IPS DF 6.9 (cell line): ENCODE measurements around the gene SWI5.

Experiments used
- DNase-seq: peaks from one replicate; pipeline ENCODE4 v3.0.0-alpha.2; 2013; ENCODE audit warnings: low read depth, low spot score
- H3K27ac ChIP-seq: one replicate; pipeline ENCODE4 v1.5.1; 2013; ENCODE audit warnings: low read length, control low read depth
- H3K27me3 ChIP-seq: 2 replicates; pipeline ENCODE4 v1.6.1; 2013; ENCODE audit warnings: mild to moderate bottlenecking, low read length; ENCODE audit not compliant: control insufficient read depth, insufficient read depth
- H3K36me3 ChIP-seq: 2 replicates; pipeline ENCODE4 v1.6.1; 2013; ENCODE audit warnings: low read length; ENCODE audit not compliant: control insufficient read depth, insufficient read depth
- H3K4me1 ChIP-seq: 2 replicates; pipeline ENCODE4 v1.6.1; 2013; ENCODE audit warnings: low read length; ENCODE audit not compliant: control insufficient read depth, insufficient read depth
- H3K4me3 ChIP-seq: 2 replicates; pipeline ENCODE4 v1.5.1; 2013; ENCODE audit warnings: mild to moderate bottlenecking, low read length
- H3K9me3 ChIP-seq: 2 replicates; pipeline ENCODE4 v1.6.1; 2013; ENCODE audit warnings: low read length, inconsistent platforms; ENCODE audit not compliant: control insufficient read depth, insufficient read depth
- WGBS: extraction: QIAGEN DNeasy Blood & Tissue Kit; methylation state at CpG from one replicate; pipeline ENCODE4 v1.1.7; 2013; ENCODE audit warnings: mixed read lengths, missing lambda C conversion rate; ENCODE audit not compliant: insufficient read length, insufficient coverage; 5-methylcytosine and 5-hydroxymethylcytosine counted together

The SWI5 gene

DNA sequence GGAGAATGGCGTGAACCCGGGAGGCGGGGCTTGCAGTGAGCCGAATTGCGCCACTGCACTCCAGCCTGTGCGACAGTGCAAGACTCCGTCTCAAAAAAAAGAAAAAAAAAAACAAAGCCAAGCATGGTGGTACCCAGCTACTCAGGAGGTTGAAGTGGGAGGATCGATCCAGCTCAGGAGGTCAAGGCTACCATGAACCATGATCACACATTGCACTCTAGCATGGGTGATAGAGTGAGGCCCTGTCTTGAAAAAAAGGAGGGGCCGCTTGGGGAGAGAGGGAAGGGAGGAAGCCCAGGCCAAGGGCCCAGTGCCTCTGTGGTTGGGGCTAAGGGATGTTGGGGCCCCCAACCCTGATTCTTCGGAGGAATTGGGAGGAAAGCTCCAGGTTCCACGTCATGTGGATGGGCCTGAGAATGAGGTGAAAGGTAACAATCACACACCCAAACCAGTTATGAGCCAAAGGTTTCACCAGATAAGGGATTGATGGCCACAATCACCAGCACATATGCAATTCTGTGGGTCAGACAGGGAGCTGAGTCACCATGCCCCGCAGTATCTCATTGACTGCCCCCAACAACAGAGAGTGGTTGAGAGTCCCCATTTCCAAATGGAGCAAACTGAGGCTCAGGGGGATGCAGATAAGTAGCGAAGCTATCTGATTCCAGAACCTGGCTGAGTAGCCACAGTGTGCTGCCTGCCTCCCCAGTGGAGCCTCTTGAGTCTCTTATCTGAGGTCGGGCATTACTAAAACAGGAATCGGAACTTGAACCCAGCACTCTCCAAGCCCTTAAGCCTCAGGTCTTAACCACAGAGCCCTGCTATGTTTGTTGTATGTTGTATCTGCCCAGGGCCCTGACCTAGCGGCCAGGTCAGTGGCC, 20.5 kb downstream of the SWI5 start:
- Histone ChIP-seq H3K9me3 (no peaks in the 10 kb centered on the region), H3K36me3 (no peaks in the 10 kb centered on the region), H3K4me1 (no peaks in the 10 kb centered on the region), H3K27ac (no peak overlapping the region), H3K27me3 (no peaks in the 10 kb centered on the region), H3K4me3 (no peak overlapping the region)
- WGBS: no CpG with 5 or more reads among the region's 16 CpGs
- DNase-seq: no peak

DNA sequence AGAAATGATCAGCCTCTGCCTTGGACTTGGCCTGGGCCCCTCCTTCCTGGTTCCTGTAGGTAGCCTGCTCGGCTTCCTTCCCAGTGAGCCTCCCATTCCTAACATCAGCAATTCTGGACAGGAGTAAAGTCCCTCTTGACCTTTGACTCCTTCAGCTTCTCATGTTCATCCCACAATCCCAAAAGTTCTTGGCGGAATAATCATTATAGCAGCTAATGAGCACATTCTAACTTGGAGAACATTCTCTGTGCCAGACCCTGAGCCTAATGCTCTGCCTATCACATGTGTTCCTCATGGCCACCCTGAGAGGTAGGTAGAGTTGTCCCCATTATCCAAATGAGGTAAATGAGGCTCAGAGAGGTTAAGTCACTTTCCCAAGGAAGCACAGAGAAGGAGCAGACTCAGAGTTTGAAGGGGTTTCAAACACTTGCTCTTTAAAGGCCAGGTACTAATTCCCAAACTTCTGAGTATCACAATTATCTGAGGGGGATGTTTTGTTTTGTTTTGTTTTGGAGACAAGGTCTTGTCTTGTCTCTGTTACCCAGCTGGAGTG, 21.2 kb downstream of the SWI5 start:
- Histone ChIP-seq H3K4me3 (no peak overlapping the region), H3K36me3 (no peaks in the 10 kb centered on the region), H3K27me3 (no peaks in the 10 kb centered on the region), H3K4me1 (no peaks in the 10 kb centered on the region), H3K27ac (no peak overlapping the region), H3K9me3 (no peaks in the 10 kb centered on the region)
- no CpG with 5 or more reads among the region's 2 CpGs for WGBS
- DNase-seq: no peak

DNA sequence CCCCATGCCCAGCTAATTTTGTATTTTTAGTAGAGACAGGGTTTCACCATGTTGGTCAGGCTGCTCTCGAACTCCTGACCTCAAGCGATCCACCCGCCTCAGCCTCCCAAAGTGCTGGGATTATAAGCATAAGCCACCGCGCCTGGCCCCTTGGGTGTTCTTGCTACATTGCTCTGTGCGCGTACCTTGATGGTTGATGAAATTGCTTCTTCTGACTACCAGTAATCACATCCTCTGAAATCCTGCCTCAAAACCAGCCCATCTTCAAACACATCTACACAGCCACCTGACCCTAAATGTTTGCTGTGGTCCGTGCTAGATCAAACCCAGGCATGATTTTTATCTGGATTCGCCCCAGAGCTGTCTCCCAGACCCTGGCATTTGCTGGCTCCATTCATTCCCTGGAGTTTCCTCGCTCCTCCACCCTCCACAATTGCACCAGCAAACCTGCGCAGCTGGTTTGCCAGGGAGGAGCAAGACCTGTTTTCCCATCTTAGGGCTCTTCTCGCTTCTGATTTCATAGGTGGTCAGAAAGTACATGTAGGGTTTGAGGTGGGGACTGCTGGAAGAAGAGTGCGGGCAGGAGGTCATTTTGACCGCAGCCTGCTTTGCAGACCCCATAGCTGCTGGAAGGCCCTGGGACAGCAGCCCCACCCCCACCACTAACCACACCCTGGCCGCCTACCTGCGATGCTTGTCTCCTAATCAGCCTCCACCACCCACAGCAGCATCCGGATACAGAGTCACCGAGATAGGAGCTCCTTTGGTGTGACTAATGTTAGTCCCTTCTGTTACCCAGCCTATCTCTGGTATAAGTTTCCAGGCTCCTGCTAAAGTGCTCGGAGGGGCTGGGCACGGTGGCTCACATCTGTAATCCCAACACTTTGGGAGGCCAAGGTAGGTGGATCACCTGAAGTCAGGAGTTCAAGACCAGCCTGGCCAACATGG, 22.7 kb downstream of the SWI5 start:
- Histone ChIP-seq H3K9me3 (no peaks in the 10 kb centered on the region), H3K27ac (no peak overlapping the region)
- no CpG with 5 or more reads among the region's 20 CpGs for WGBS

DNA sequence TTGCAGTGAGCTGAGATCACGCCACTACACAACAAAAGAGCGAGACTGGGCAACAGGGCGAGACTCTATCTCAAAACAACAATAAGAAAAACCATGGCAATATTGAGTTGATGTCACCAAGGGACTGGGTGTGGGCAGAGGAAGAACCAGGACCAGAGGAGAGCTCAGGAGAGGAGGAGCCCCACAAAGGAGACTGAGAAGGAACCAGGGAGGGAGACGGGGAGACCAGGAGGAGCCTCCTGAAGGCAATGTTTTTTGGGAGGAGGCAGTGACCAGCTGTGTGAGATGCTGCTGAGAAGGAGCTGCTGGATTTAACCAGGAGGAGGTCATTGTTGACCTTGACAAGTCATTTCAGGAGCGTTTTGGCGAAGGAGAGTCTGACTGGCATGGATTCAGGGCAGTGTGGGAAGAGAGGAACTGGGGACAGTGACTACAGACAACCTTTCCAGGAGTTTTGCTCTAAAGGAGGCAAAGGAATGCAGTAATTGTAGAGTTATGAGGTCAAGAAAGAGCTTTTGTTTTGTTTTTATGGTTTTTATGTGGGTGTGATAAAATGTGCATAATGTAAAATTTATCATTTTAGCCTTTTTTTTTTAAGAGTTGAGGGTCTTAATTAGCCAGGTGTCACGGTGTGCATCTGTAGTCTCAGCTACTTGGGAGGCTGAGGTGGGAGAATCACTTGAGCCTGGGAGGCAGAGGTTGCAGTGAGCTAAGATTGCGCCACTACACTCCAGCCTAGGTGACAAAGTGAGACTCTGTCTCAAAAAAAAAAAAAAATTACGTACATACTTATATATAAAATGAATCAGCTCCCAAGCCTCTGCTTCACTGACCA, 28.3 kb downstream of the SWI5 start:
- Histone ChIP-seq H3K9me3 (no peaks in the 10 kb centered on the region), H3K4me3 (no peak overlapping the region), H3K4me1 (no peaks in the 10 kb centered on the region), H3K36me3 (no peaks in the 10 kb centered on the region), H3K27ac (no peak overlapping the region), H3K27me3 (no peaks in the 10 kb centered on the region)
- WGBS: no CpG with 5 or more reads among the region's 9 CpGs
- no peak for DNase-seq

More for the DNA sequence above, 22.7 kb downstream of the SWI5 start:
- Histone ChIP-seq H3K4me1 (no peaks in the 10 kb centered on the region), H3K4me3 (no peak overlapping the region), H3K27me3 (no peaks in the 10 kb centered on the region), H3K36me3 (no peaks in the 10 kb centered on the region)
- no peak for DNase-seq

DNA sequence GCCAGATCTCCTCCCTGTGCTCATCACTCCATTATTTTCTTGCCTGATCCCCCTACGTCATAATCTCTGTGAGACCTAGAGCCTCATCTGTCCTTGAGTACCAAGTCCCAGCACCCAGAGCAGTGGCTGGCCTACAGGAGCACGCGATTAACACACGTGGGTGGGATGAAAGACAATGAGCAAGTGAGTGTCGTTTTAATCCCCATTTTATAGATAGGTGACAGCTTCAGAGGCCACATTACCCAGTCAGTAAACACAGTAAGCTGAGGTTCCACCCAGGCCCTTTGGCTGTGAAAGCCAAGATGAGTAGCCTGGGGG, 28.9 kb downstream of the SWI5 start:
- H3K4me1 ChIP-seq: no peaks in the 10 kb centered on the region
- no peak overlapping the region for H3K27ac ChIP-seq
- H3K9me3 ChIP-seq: no peaks in the 10 kb centered on the region
- DNase-seq: no peak
- H3K36me3 ChIP-seq: no peaks in the 10 kb centered on the region
- H3K4me3 ChIP-seq: no peak overlapping the region
- no peaks in the 10 kb centered on the region for H3K27me3 ChIP-seq
- WGBS: no CpG with 5 or more reads among the region's 5 CpGs

DNA sequence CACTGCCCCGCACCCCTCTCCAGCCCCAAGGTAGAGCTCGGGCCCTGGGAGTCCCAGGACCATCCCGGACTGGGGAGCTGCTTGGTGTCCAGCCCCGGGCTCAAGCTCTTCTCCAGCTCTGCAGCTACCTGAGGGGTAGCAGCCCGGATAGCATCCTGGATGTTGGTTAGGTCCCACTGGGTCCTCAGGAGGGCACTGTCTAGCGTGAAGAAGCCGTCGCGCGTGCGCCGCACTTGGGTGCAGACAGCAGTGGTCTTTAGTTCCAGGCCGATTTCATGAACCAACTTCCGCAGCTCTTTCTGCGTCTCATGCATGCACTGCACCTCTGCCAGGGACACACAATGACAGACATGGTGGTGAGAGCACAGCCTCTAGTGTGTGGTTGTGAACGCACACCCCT, 33.5 kb downstream of the SWI5 start:
- H3K4me3 ChIP-seq: no peak overlapping the region
- no peak for DNase-seq
- H3K4me1 ChIP-seq: no peaks in the 10 kb centered on the region
- H3K9me3 ChIP-seq: no peaks in the 10 kb centered on the region
- WGBS: no CpG with 5 or more reads among the region's 16 CpGs
- H3K27me3 ChIP-seq: no peaks in the 10 kb centered on the region
- H3K36me3 ChIP-seq: peaks cover 17% of the 10 kb centered on the region
- no peak overlapping the region for H3K27ac ChIP-seq

DNA sequence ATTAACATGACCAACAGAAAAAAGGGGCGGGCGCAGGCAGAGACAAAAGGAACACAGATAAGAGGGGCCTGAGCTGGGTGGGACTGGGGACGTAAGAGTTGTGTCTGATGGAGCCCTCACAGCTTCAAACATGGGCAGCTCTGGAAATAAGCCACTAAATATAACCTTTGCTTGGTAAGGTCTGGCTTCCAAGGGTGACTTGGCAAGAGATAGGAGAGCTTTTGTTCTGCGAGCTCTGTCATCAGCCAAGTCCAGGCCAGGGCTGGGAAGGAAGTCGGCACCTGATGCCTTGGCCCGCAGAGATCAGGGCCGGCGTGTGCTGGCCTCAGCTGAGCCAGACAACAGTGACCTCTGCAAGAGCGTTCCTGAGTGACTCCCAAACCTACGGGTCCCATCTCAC, 34.4 kb downstream of the SWI5 start:
- no peaks in the 10 kb centered on the region for H3K27me3 ChIP-seq
- WGBS: no CpG with 5 or more reads among the region's 10 CpGs
- H3K4me3 ChIP-seq: no peak overlapping the region
- H3K27ac ChIP-seq: no peak overlapping the region
- no peaks in the 10 kb centered on the region for H3K9me3 ChIP-seq
- peaks cover 23% of the 10 kb centered on the region for H3K36me3 ChIP-seq
- H3K4me1 ChIP-seq: no peaks in the 10 kb centered on the region
- DNase-seq: no peak

DNA sequence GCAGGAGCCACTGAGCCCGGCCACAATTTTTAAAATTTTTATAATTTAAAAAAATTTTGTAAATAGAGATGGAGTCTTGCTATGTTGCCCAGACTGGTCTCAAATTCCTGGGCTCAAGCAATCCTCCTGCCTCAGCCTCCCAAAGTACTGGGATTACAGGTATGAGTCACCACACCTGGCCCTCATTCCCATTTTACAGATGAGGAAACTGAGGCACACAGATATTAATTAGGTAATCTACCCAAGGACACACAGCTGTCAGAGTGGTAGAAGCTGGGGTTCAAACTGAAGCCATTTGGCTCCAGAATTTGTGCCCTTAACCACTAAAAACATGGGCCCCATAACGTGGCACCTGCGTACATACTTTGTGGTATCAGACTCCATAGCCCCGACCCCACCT, 38.6 kb downstream of the SWI5 start:
- no peaks in the 10 kb centered on the region for H3K27me3 ChIP-seq
- H3K4me1 ChIP-seq: no peaks in the 10 kb centered on the region
- DNase-seq: no peak
- H3K36me3 ChIP-seq: peaks cover 29% of the 10 kb centered on the region
- H3K27ac ChIP-seq: no peak overlapping the region
- no peaks in the 10 kb centered on the region for H3K9me3 ChIP-seq
- no CpG with 5 or more reads among the region's 4 CpGs for WGBS
- H3K4me3 ChIP-seq: no peak overlapping the region

DNA sequence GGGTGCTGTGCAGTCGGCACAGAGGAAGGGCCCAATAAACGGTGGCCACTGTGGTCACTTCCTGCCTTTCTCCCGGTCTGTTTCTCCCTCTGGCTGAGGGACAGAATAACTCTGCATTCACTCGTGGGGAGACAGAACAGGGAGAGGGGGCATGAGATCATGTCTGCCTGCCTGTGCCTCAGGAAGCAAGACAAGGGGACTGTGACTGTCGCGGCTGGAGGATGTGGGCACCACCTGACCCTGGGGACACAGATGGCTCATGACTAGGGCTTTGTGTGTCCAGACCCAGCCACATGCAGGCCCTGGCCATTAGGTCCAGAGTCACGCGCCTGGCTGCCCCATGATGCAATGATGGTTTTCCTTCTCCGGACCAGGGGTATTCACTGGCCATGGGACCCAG, 40.3 kb downstream of the SWI5 start:
- no CpG with 5 or more reads among the region's 9 CpGs for WGBS
- H3K27ac ChIP-seq: no peak overlapping the region
- no peaks in the 10 kb centered on the region for H3K9me3 ChIP-seq
- no peak overlapping the region for H3K4me3 ChIP-seq
- H3K36me3 ChIP-seq: peaks cover 19% of the 10 kb centered on the region
- no peak for DNase-seq
- no peaks in the 10 kb centered on the region for H3K27me3 ChIP-seq
- no peaks in the 10 kb centered on the region for H3K4me1 ChIP-seq

DNA sequence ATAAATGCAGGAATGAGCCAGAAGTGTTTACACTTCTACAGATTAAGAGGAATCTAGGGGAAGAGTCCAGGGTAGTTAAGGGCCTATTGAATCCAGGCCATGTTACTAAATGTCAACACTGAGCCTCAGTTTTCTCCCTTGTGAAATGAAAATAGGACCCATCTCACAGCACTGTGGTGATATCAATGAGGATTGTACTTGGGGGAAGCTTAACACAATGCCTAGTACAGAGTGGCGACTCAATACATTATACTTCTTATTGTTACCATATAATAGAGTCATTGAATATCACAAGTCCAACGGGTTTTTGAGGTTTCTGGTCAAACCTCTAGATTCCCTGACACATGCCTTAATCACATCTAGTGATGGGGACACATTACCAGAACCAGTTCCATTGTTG, 41.6 kb downstream of the SWI5 start:
- Histone ChIP-seq H3K9me3 (no peaks in the 10 kb centered on the region), H3K4me1 (no peaks in the 10 kb centered on the region), H3K27me3 (no peaks in the 10 kb centered on the region), H3K27ac (no peak overlapping the region), H3K36me3 (peaks cover 17% of the 10 kb centered on the region; the same call in 1 of the 2 replicates), H3K4me3 (no peak overlapping the region)
- no peak for DNase-seq
- WGBS: no CpG with 5 or more reads among the region's 2 CpGs
